HepG2 (cell line): ENCODE measurements around the gene RPUSD2. TPM values are rescaled to one million over a fixed set of nuclear protein-coding genes. Genes with fewer than 3 reads are reported as not detected.

ENCODE experiments used
- ATF2 ChIP-seq: sonication (generic); formaldehyde crosslinking; IDR thresholded peaks from 2 replicates; pipeline ENCODE4 v1.4.0; 2020; ENCODE audit warnings: missing genetic modification reagents
- FOXP4 ChIP-seq: sonication (generic); formaldehyde crosslinking; IDR thresholded peaks from 2 replicates; pipeline ENCODE4 v1.4.0; 2020; ENCODE audit warnings: missing genetic modification reagents
- KLF15 ChIP-seq: sonication (generic); formaldehyde crosslinking; IDR thresholded peaks from 2 replicates; pipeline ENCODE4 v1.8.1; 2023; ENCODE audit warnings: borderline replicate concordance, mild to moderate bottlenecking, inconsistent platforms, missing genetic modification reagents, mixed read lengths
- NKX3-1 ChIP-seq: sonication (generic); formaldehyde crosslinking; IDR thresholded peaks from 2 replicates; pipeline ENCODE4 v1.5.0; 2020; ENCODE audit warnings: missing genetic modification reagents
- PAWR ChIP-seq: sonication (generic); formaldehyde crosslinking; IDR thresholded peaks from 2 replicates; pipeline ENCODE4 v1.4.0; 2020; ENCODE audit warnings: missing genetic modification reagents, mild to moderate bottlenecking, borderline replicate concordance
- PITX1 ChIP-seq: sonication (generic); formaldehyde crosslinking; IDR thresholded peaks from 2 replicates; pipeline ENCODE4 v1.5.1; 2020; ENCODE audit warnings: mild to moderate bottlenecking, missing genetic modification reagents
- PPARG ChIP-seq: conservative IDR thresholded peaks from 2 replicates; pipeline ENCODE4 v1.6.1; 2016; ENCODE audit warnings: missing biosample characterization, missing genetic modification reagents
- PRDM4 ChIP-seq: sonication (generic); formaldehyde crosslinking; IDR thresholded peaks from 2 replicates; pipeline ENCODE4 v1.9.0; 2021; ENCODE audit warnings: missing genetic modification reagents, borderline replicate concordance
- SAFB2 ChIP-seq: sonication (generic); formaldehyde crosslinking; IDR thresholded peaks from 2 replicates; pipeline ENCODE4 v1.5.1; 2020; ENCODE audit warnings: missing genetic modification reagents, low read depth, mild to moderate bottlenecking, borderline replicate concordance
- SMC3 ChIP-seq: IDR thresholded peaks from 2 replicates; pipeline ENCODE4 v1.6.1; 2011; ENCODE audit warnings: low read length, improper control_type of control experiment
- TFDP2 ChIP-seq: sonication (generic); formaldehyde crosslinking; IDR thresholded peaks from 2 replicates; pipeline ENCODE4 v1.4.0; 2020; ENCODE audit warnings: missing genetic modification reagents
- ZBTB43 ChIP-seq: sonication (generic); formaldehyde crosslinking; conservative IDR thresholded peaks from 2 replicates; pipeline ENCODE4 v1.4.0; 2020; ENCODE audit warnings: missing genetic modification reagents
- ZIK1 ChIP-seq: sonication (generic); formaldehyde crosslinking; IDR thresholded peaks from 2 replicates; pipeline ENCODE4 v1.5.0; 2020; ENCODE audit warnings: mild to moderate bottlenecking, low read depth, missing genetic modification reagents, borderline replicate concordance
- ZNF264 ChIP-seq: sonication (generic); formaldehyde crosslinking; IDR thresholded peaks from 2 replicates; pipeline ENCODE4 v1.4.0; 2020; ENCODE audit warnings: missing genetic modification reagents
- ZNF674 ChIP-seq: sonication (generic); formaldehyde crosslinking; IDR thresholded peaks from 2 replicates; pipeline ENCODE4 v1.5.0; 2020; ENCODE audit warnings: low read depth, mild to moderate bottlenecking, missing genetic modification reagents
- ZNF761 ChIP-seq: sonication (generic); formaldehyde crosslinking; conservative IDR thresholded peaks from 2 replicates; pipeline ENCODE4 v1.4.0; 2020; ENCODE audit warnings: mild to moderate bottlenecking, missing genetic modification reagents
- ZNF768 ChIP-seq: sonication (generic); formaldehyde crosslinking; IDR thresholded peaks from 2 replicates; pipeline ENCODE4 v1.4.0; 2020; ENCODE audit warnings: missing genetic modification reagents
- ZNF800 ChIP-seq: sonication (generic); formaldehyde crosslinking; IDR thresholded peaks from 2 replicates; pipeline ENCODE4 v1.4.0; 2020; ENCODE audit warnings: missing genetic modification reagents
- ZNF850 ChIP-seq: sonication (generic); formaldehyde crosslinking; conservative IDR thresholded peaks from 2 replicates; pipeline ENCODE4 v1.9.0; 2021; ENCODE audit warnings: mild to moderate bottlenecking, missing genetic modification reagents
- ZSCAN30 ChIP-seq: sonication (generic); formaldehyde crosslinking; IDR thresholded peaks from 2 replicates; pipeline ENCODE4 v1.5.0; 2020; ENCODE audit warnings: mild to moderate bottlenecking, missing genetic modification reagents
- polyA plus RNA-seq, 8 experiments: library from polyadenylated mRNA; depleted of rRNA in 3 of 8; stranded (reverse) in 7 of 8; unstranded in 1 of 8; fragments of >200 nt; fragmentation: Illumina TruSeq in 4 of 8; extraction: Trizol in 4 of 8; gene quantifications; 2 replicates each; pipeline versions ENCODE4 v1.2.1 to v1.2.3, GENCODE V29; 2011 to 2016; ENCODE audit warnings: low read depth in 4 of 8, missing spikeins in 1 of 8, mixed read lengths in 1 of 8; ENCODE audit not compliant: insufficient read depth in 1 of 8
- total RNA-seq, 5 experiments: library from RNA; depleted of rRNA; stranded (reverse); fragments of >200 nt; fragmentation: Illumina TruSeq; extraction: Trizol; gene quantifications; 2 replicates each; pipeline ENCODE4 v1.2.3, GENCODE V29; 2016; ENCODE audit warnings: low read depth in 1 of 5

The RPUSD2 gene
- total and polyA plus RNA-seq, 2 of the 13 experiments (the other 11 are each of a cell fraction or from before 2014, with no cell fraction given) = 8.6 to 14.5 TPM

- TF ChIP-seq ZBTB43 (CRISPR knock-in tag) = no peak
- TF ChIP-seq FOXP4 (CRISPR knock-in tag) = peak; percentile 44; the same call in 1 of the 2 replicates
- TF ChIP-seq PITX1 (CRISPR knock-in tag) = no peak
- TF ChIP-seq ZIK1 (CRISPR knock-in tag) = no peak
- no peak for TF ChIP-seq PPARG (CRISPR knock-in tag)
- no peak for TF ChIP-seq PRDM4 (CRISPR knock-in tag)
- TF ChIP-seq ZNF768 = no peak
- no peak for TF ChIP-seq KLF15 (CRISPR knock-in tag)
- no peak for TF ChIP-seq ZNF800 (CRISPR knock-in tag)
- TF ChIP-seq ZNF674 (CRISPR knock-in tag) = no peak
- TF ChIP-seq ZNF264 (CRISPR knock-in tag) = no peak
- no peak for TF ChIP-seq NKX3-1 (CRISPR knock-in tag)
- TF ChIP-seq TFDP2 (CRISPR knock-in tag) = no peak
- no peak for TF ChIP-seq ZNF761 (CRISPR knock-in tag)
- TF ChIP-seq ZSCAN30 (CRISPR knock-in tag) = no peak
- no peak for TF ChIP-seq ATF2 (CRISPR knock-in tag)
- no peak for TF ChIP-seq SMC3
- TF ChIP-seq ZNF850 (CRISPR knock-in tag) = no peak
- no peak for TF ChIP-seq PAWR (CRISPR knock-in tag)
- TF ChIP-seq SAFB2 = no peak
These were observed 22.3 kb downstream of the RPUSD2 start (continued) for GRCh38 chr15:40591389-40591788.
